Measurements from ENCODE around the gene ATP5MC3. TPM values are rescaled to one million over a fixed set of nuclear protein-coding genes. Genes with fewer than 3 reads are reported as not detected.
"Not testable (repeated sequence)": the region's sequence is repeated elsewhere in the genome, so short reads cannot be mapped to it uniquely, and the experiment has no call there.

Gene ATP5MC3
- 100 to 1,000 TPM; 117 to 350 (median 187) TPM for total RNA-seq

- no peaks in the 10 kb centered on the region for H3K9me3 ChIP-seq
- DNase-seq: peak; percentile 95 to 98 (median 97)
- H3K4me3 ChIP-seq: peak within 1 kb of the TSS; percentile 74 to 89 (median 84)
- peaks cover 0 to 37% (median 0%) of the 10 kb centered on the region in 3 donors for H3K36me3 ChIP-seq
- peaks cover 0 to 16% (median 0%) of the 10 kb centered on the region in 4 donors for H3K4me1 ChIP-seq
- peak within 1 kb of the TSS; percentile 84 to 96 (median 92) for H3K27ac ChIP-seq
- TF ChIP-seq POLR2A (IDR thresholded peaks at IDR 0.05) (peak; percentile 95 to 96), CTCF (IDR thresholded peaks at IDR 0.05) (peak in 3 of 6 experiments; percentile 16 to 32 (median 18))
- H3K27me3 ChIP-seq: no peaks in the 10 kb centered on the region
These were observed at the start of gene ATP5MC3 for GRCh38 chr2:175181104-175181876. Gene ATP5MC3, minus strand, starts transcription at chr2:175181710. Its CDS starts 317 bp downstream, at chr2:175181393.

- H3K36me3 ChIP-seq, H3K4me1 ChIP-seq, H3K27me3 ChIP-seq, H3K4me3 ChIP-seq, H3K9me3 ChIP-seq, H3K27ac ChIP-seq, DNase-seq: not testable (repeated sequence)
These were observed 47.1 kb upstream of the ATP5MC3 start for GRCh38 chr2:175228601-175229000.

- H3K4me1 ChIP-seq: no peaks in the 10 kb centered on the region
- no peak for DNase-seq
- no peak overlapping the region for H3K27ac ChIP-seq
- no peak overlapping the region for H3K4me3 ChIP-seq
- H3K9me3 ChIP-seq: no peaks in the 10 kb centered on the region
- no peaks in the 10 kb centered on the region for H3K36me3 ChIP-seq
- no peaks in the 10 kb centered on the region for H3K27me3 ChIP-seq
- no peak for TF ChIP-seq POLR2A (IDR thresholded peaks at IDR 0.05)
- TF ChIP-seq CTCF (IDR thresholded peaks at IDR 0.05): no peak
These were observed 46.7 kb upstream of the ATP5MC3 start for GRCh38 chr2:175228179-175228578.

- no peak for DNase-seq
- Histone ChIP-seq H3K36me3 (no peaks in the 10 kb centered on the region), H3K4me1 (no peaks in the 10 kb centered on the region), H3K9me3 (no peaks in the 10 kb centered on the region), H3K27ac (no peak overlapping the region), H3K27me3 (no peaks in the 10 kb centered on the region), H3K4me3 (no peak overlapping the region)
- TF ChIP-seq CTCF (IDR thresholded peaks at IDR 0.05): no peak
- TF ChIP-seq POLR2A (IDR thresholded peaks at IDR 0.05): no peak
These were observed 45.9 kb upstream of the ATP5MC3 start for GRCh38 chr2:175227393-175227792.

- no peaks in the 10 kb centered on the region for H3K4me1 ChIP-seq
- H3K27ac ChIP-seq: no peak overlapping the region
- H3K9me3 ChIP-seq: no peaks in the 10 kb centered on the region
- no peak overlapping the region for H3K4me3 ChIP-seq
- no peaks in the 10 kb centered on the region for H3K36me3 ChIP-seq
- DNase-seq: no peak
- TF ChIP-seq CTCF (IDR thresholded peaks at IDR 0.05) (no peak), POLR2A (IDR thresholded peaks at IDR 0.05) (no peak)
- H3K27me3 ChIP-seq: no peaks in the 10 kb centered on the region
These were observed 38.6 kb upstream of the ATP5MC3 start for GRCh38 chr2:175220075-175220474.

GRCh38 chr2:175218551-175218950 is 37.0 kb upstream of the ATP5MC3 start:
- H3K27ac ChIP-seq: no peak overlapping the region
- no peak for DNase-seq
- no peaks in the 10 kb centered on the region for H3K27me3 ChIP-seq
- TF ChIP-seq POLR2A (IDR thresholded peaks at IDR 0.05): no peak
- no peak for TF ChIP-seq CTCF (IDR thresholded peaks at IDR 0.05)
- H3K9me3 ChIP-seq: no peaks in the 10 kb centered on the region
- no peaks in the 10 kb centered on the region for H3K36me3 ChIP-seq
- H3K4me3 ChIP-seq: no peak overlapping the region
- no peaks in the 10 kb centered on the region for H3K4me1 ChIP-seq

Data from Peyer's patch (tissue), 4 donors.